Upper lobe of left lung (tissue), 6 donors: ENCODE measurements around the gene PSG1. TPM values are rescaled to one million over a fixed set of nuclear protein-coding genes. Genes with fewer than 3 reads are reported as not detected.
"Not testable (repeated sequence)": the region's sequence is repeated elsewhere in the genome, so short reads cannot be mapped to it uniquely, and the experiment has no call there.

Source experiments
- ATAC-seq, 2 donors: fragments of 200-7000 bp; cut with Tn5 transposase; one replicate each; pipeline ENCODE4 v1.9.1; 2022; ENCODE audit warnings: mild to moderate bottlenecking in 2 of 2, moderate library complexity in 2 of 2; ENCODE audit not compliant: low FRiP score in 2 of 2
- DNase-seq, 2 donors: peaks; one replicate each; pipeline ENCODE4 v3.0.0-alpha.2; 2019 to 2020
- H3K27ac ChIP-seq, 4 donors: fragments of 200-600 bp; sonication (generic); one replicate each; pipeline ENCODE4 v1.5.1; 2016 to 2019
- H3K27me3 ChIP-seq, 4 donors: fragments of 200-600 bp; sonication (generic); one replicate each; pipeline ENCODE4 v1.5.1; 2017 to 2019
- H3K36me3 ChIP-seq, 4 donors: fragments of 200-600 bp; sonication (generic); one replicate each; pipeline ENCODE4 v1.5.1; 2016 to 2019
- H3K4me1 ChIP-seq, 4 donors: fragments of 200-600 bp; sonication (generic); one replicate each; pipeline ENCODE4 v1.5.1; 2018 to 2019
- H3K4me3 ChIP-seq, 4 donors: fragments of 200-600 bp; sonication (generic); one replicate each; pipeline ENCODE4 v1.5.1; 2017 to 2019; ENCODE audit warnings: mild to moderate bottlenecking in 2 of 4, moderate library complexity in 1 of 4
- H3K9me3 ChIP-seq, 4 donors: fragments of 200-600 bp; sonication (generic); one replicate each; pipeline ENCODE4 v1.5.1; 2018 to 2019
- CTCF ChIP-seq, 6 experiments: fragments of 450-650 bp in 4 of 6; fragments of 200-600 bp in 2 of 6; sonication (generic) in 2 of 6; IDR thresholded peaks; one replicate each; pipeline ENCODE4 v1.5.1; 2016 to 2019; ENCODE audit warnings: antibody characterized with exemption in 6 of 6
- EP300 ChIP-seq, 4 donors: sonication (generic); formaldehyde crosslinking; IDR thresholded peaks; one replicate each; pipeline ENCODE4 v1.5.1; 2017; ENCODE audit warnings: antibody characterized with exemption in 4 of 4, control low read depth in 2 of 4
- POLR2A ChIP-seq, 4 donors: fragments of 450-650 bp; IDR thresholded peaks; one replicate each; pipeline ENCODE4 v1.5.1; 2016 to 2017; ENCODE audit warnings: antibody characterized with exemption in 4 of 4, mild to moderate bottlenecking in 2 of 4
- POLR2AphosphoS5 ChIP-seq, 2 donors: sonication (generic); formaldehyde crosslinking; IDR thresholded peaks; one replicate each; pipeline ENCODE4 v1.5.1; 2017; ENCODE audit warnings: antibody characterized with exemption in 2 of 2
- WGBS, 2 donors: methylation state at CpG; one replicate each; pipeline ENCODE4 v1.1.5; 2017 to 2018; 5-methylcytosine and 5-hydroxymethylcytosine counted together
- total RNA-seq, 6 donors: library from RNA; depleted of rRNA in 4 of 6; stranded (reverse); fragments of >200 nt in 4 of 6; gene quantifications; one replicate each; pipeline versions ENCODE4 v1.1.0 to v1.2.1, GENCODE V29; 2016 to 2021
- donor health status: DM: no; HTN: no; CAD: no; lungs with moderate emphysema.
- donor health status: DM: no; HTN: yes; CAD: no; lungs with severe emphysema.

The PSG1 gene
- total RNA-seq, 6 donors from 2014 or later, result not detected

GRCh38 chr19:42850981-42851717 lies 28.4 kb downstream of the PSG1 start:
- H3K36me3 ChIP-seq, result no peaks in the 10 kb centered on the region
- no peak overlapping the region for H3K4me3 ChIP-seq
- H3K27ac ChIP-seq, result no peak overlapping the region
- WGBS, 2 donors, result 53 to 60% methylated on average over 6 of the region's 6 CpGs
- H3K9me3 ChIP-seq, result no peaks in the 10 kb centered on the region
- no peaks in the 10 kb centered on the region for H3K4me1 ChIP-seq
- no peaks in the 10 kb centered on the region for H3K27me3 ChIP-seq
- TF ChIP-seq POLR2AphosphoS5 (IDR thresholded peaks at IDR 0.05) (peak in 1 of 2 donors; percentile 26), CTCF (IDR thresholded peaks at IDR 0.05) (no peak), POLR2A (IDR thresholded peaks at IDR 0.05) (no peak)
- peak in 1 of 2 donors; percentile 23 for DNase-seq
- ATAC-seq, result peak in 1 of 2 donors; percentile 83

- TF ChIP-seq POLR2A (IDR thresholded peaks at IDR 0.05), result no peak
- no peak for TF ChIP-seq CTCF (IDR thresholded peaks at IDR 0.05)
- no peak for TF ChIP-seq POLR2AphosphoS5 (IDR thresholded peaks at IDR 0.05)
- TF ChIP-seq EP300 (IDR thresholded peaks at IDR 0.05), result no peak
- no peaks in the 10 kb centered on the region for H3K36me3 ChIP-seq
- DNase-seq, result no peak
- H3K27me3 ChIP-seq, result no peaks in the 10 kb centered on the region
- 68 to 76% methylated on average over 2 of the region's 2 CpGs for WGBS, 2 donors
- H3K4me3 ChIP-seq, result no peak overlapping the region
- no peaks in the 10 kb centered on the region for H3K4me1 ChIP-seq
- ATAC-seq, result no peak
- no peaks in the 10 kb centered on the region for H3K9me3 ChIP-seq
- H3K27ac ChIP-seq, result no peak overlapping the region
Observed at GRCh38 chr19:42846597-42846996, 32.9 kb downstream of the PSG1 start.

- WGBS, 2 donors, result 52 to 60% methylated on average over 6 to 7 of the region's 7 CpGs
- H3K27ac ChIP-seq, H3K27me3 ChIP-seq, H3K4me1 ChIP-seq, H3K4me3 ChIP-seq, H3K9me3 ChIP-seq, DNase-seq, ATAC-seq, H3K36me3 ChIP-seq: not testable (repeated sequence)
Observed at GRCh38 chr19:42843631-42844030, 35.9 kb downstream of the PSG1 start.

GRCh38 chr19:42832746-42833442 lies 46.6 kb downstream of the PSG1 start:
- H3K27ac ChIP-seq, DNase-seq, H3K9me3 ChIP-seq, H3K36me3 ChIP-seq, H3K4me3 ChIP-seq, ATAC-seq, H3K27me3 ChIP-seq, H3K4me1 ChIP-seq: not testable (repeated sequence)
- WGBS, 2 donors, result 80 to 87% methylated on average over 9 of the region's 9 CpGs

GRCh38 chr19:42832023-42832680 lies 47.4 kb downstream of the PSG1 start:
- WGBS, 2 donors, result 63 to 66% methylated on average over 3 of the region's 3 CpGs
- ATAC-seq, H3K4me3 ChIP-seq: not testable (repeated sequence)

GRCh38 chr19:42831221-42832019 lies 48.1 kb downstream of the PSG1 start:
- DNase-seq, result no peak
- Histone ChIP-seq H3K27me3 (no peaks in the 10 kb centered on the region), H3K27ac (no peak overlapping the region), H3K36me3 (no peaks in the 10 kb centered on the region), H3K9me3 (no peaks in the 10 kb centered on the region), H3K4me3 (no peak overlapping the region), H3K4me1 (peaks cover 0 to 4% (median 0%) of the 10 kb centered on the region in 4 donors)
- TF ChIP-seq POLR2AphosphoS5 (IDR thresholded peaks at IDR 0.05) (no peak), EP300 (IDR thresholded peaks at IDR 0.05) (no peak), CTCF (IDR thresholded peaks at IDR 0.05) (no peak), POLR2A (IDR thresholded peaks at IDR 0.05) (no peak)
- no peak for ATAC-seq
- 35 to 45% methylated on average over 1 of the region's 1 CpG for WGBS, 2 donors

More at GRCh38 chr19:42832023-42832680, 47.4 kb downstream of the PSG1 start:
- H3K36me3 ChIP-seq, H3K27me3 ChIP-seq, H3K27ac ChIP-seq, H3K9me3 ChIP-seq, DNase-seq, H3K4me1 ChIP-seq: not testable (repeated sequence)

GRCh38 chr19:42821306-42821977 lies 58.1 kb downstream of the PSG1 start:
- not testable (repeated sequence) for H3K4me3 ChIP-seq, ATAC-seq, H3K27ac ChIP-seq, H3K27me3 ChIP-seq, DNase-seq, H3K9me3 ChIP-seq, H3K36me3 ChIP-seq, H3K4me1 ChIP-seq
- 73 to 77% methylated on average over 9 of the region's 9 CpGs for WGBS, 2 donors
